Kidney capillary endothelial cell (primary cell): Measurements from ENCODE around the gene RAB31.
"Not testable (repeated sequence)": the region's sequence is repeated elsewhere in the genome, so short reads cannot be mapped to it uniquely, and the experiment has no call there.

Experiments
- DNase-seq: peaks from one replicate; pipeline ENCODE4 v3.0.0-alpha.2; 2018; ENCODE audit warnings: low spot score

The RAB31 gene

DNA sequence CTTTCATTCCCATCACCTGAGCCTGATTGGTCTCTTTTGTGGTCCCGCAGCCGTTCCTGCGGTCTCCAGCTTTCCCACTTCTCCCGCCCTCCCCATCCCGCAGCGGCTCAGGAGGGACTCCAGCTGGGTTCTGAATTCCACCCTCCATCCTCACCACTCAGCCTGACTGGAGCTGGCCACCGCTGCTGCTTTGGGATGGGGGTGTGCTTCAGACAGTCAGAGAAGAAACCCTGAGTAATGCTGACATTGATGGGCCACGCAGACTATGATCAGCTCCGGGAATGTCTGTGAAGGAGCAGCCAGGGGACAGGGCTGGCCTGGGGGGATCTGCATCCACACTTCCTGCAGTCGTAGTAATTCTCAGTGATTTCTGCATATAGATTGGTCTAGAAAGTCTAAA, 131.8 kb downstream of the RAB31 start:
- DNase-seq = no peak

GRCh38 chr18:9841752-9842151, 133.7 kb downstream of the RAB31 start:
- DNase-seq = no peak

DNA sequence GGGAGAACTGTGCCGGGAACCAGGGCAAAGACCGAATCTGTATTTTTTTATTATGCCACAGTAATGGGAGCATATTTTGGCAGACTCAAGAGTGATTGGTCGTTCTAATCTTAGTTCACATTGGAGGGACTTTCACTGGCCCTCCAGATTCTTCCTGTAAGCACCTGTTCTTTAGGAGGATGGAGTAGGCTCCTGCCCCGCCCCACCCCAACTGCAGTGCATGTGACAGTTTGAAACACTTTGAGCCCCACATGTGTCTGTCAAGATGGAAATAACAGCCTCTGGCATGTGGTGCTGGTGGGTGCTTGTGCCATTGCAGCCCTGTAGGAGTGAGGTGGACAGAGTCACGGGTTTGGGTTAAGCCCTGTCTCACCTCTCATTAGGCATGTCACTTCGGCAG, 134.3 kb downstream of the RAB31 start:
- DNase-seq = no peak

DNA sequence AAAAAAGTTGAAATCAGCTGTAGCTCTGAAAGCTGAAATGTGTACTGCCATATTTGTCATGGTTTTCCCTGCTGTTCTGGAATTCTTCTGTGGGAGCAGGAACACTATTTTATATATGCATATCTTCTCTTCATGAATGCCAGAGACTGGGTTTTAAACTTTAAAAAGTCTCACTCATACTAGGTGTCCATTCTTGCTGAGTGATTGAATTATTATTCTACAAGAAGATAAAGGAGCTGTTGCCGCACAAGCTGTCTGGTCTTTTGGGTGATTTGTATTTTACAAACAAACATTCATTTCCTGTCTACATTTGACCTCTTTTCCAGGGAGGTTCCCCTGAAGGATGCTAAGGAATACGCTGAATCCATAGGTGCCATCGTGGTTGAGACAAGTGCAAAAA, 137.2 kb downstream of the RAB31 start:
- DNase-seq = no peak

- no peak for DNase-seq
Observed at GRCh38 chr18:9846162-9846925, 138.2 kb downstream of the RAB31 start.

- DNase-seq = no peak
Observed at GRCh38 chr18:9848170-9848879, 140.2 kb downstream of the RAB31 start.

DNA sequence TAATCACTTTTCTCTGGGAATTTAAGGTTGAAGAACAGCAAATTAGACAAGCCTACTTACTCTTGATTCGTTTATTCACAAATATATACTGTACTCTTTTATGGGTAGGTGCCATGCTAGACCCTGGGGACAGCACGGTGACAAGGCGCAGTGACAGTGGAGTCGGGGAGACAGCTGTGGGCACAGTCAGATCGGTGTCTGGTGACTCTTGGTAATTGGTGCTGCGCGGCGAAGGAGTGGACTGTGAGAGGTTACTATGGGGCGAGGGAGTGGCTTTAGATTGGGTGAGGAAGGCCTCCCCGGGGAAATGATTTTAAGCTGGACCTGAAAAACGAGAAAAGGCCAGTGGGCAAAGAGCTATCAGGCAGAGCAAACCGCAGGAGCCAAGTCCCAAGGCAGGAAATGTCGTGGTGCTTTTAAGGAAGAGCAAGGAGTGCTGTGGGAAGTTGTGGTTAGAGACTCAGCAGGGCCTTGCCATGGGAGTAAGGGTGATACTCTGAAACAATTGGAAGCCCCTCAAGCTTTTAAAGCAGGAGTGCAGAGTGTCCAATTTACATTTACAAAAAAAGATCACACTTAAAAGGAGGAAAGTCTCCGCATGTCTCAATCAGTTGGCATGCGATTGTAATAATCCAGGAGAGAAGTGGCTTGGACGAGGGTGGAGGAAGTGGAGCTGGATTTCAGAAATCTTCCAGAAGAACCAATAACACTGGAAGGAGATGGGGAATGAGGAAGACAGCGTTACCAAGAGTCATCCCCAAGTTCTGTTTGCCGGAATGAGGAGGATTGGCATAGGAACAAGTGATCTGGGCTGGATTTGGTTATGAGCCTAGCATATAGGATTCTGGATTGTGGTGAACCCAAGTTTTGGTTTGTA, 141.5 kb downstream of the RAB31 start:
- no peak for DNase-seq

DNA sequence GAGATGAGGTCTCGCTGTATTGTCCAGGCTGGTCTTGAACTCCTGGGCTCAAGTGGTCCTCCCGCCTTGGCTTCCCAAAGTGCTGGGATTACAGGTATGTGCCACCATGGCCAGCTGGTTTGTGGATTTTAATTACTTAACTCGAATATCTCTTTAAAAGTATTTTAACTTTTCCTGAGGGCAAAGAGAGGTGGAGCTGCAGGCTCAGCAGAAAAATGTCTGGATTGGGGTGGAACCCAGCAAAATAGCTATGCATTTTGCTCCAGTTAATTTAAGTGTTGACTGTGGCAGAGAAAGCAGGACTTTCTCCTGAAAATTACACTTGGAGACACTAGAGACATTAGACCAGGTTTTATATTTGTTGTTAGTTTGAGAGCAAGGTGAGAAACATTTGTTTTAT, 142.2 kb downstream of the RAB31 start:
- DNase-seq = no peak

GRCh38 chr18:9851511-9851910, 143.4 kb downstream of the RAB31 start:
- no peak for DNase-seq

- no peak for DNase-seq
Observed at GRCh38 chr18:9852266-9853081, 144.4 kb downstream of the RAB31 start.

- DNase-seq = no peak
Observed at GRCh38 chr18:9854801-9855676, 146.9 kb downstream of the RAB31 start.

- no peak for DNase-seq
Observed at GRCh38 chr18:9855681-9856080, 147.6 kb downstream of the RAB31 start.

GRCh38 chr18:9856092-9856491, 148.0 kb downstream of the RAB31 start:
- DNase-seq = no peak

DNA sequence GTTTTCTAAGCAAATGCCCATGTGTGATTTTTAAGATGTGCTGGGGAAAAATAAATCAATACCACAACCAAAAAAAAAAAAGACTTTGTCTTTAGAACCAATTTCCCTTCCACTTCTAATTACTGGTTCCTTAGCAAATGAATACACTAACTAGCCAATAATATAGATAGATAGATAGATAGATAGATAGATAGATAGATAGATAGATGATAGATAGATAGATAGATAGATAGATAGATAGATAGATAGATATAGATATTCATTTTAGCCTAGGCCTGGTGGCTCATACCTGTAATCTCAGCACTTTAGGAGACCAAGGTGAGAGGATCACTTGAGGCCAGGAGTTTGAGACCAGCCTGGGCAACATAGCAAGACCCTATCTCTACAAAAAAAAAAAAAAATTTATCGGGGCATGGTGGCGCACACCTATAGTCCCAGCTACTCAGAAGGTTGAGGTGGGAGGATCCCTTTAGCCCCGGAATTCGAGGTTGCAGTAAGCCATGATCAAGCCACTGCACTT, 149.4 kb downstream of the RAB31 start:
- not testable (repeated sequence) for DNase-seq

GRCh38 chr18:9858642-9859041, 150.5 kb downstream of the RAB31 start:
- DNase-seq = no peak

- no peak for DNase-seq
Observed at GRCh38 chr18:9859232-9859631, 151.1 kb downstream of the RAB31 start.

GRCh38 chr18:9860682-9861081, 152.6 kb downstream of the RAB31 start:
- DNase-seq = no peak

- DNase-seq = no peak
Observed at GRCh38 chr18:9861157-9861556, 153.1 kb downstream of the RAB31 start.

GRCh38 chr18:9861933-9862332, 153.8 kb downstream of the RAB31 start:
- no peak for DNase-seq

GRCh38 chr18:9862686-9863085, 154.6 kb downstream of the RAB31 start:
- DNase-seq = no peak

DNA sequence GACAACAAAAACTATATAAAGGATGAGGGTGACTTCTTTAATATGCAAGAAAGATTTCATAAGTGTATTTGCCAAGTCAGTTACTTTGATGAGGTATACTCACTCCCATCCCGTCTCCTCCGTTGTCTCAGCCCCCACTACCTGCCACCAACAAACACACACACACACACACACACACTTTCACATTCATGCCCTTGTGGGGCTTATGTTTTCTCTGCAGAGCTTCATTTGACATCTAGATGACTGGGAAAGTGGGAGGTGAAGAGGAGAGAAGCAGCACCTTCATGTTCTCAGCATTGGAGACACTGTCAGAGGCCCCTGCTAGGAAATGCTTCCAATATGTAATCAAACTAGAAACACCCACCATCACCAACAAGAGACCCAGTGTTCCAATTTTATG, 155.2 kb downstream of the RAB31 start:
- no peak for DNase-seq
